WTC11 (cell line): ENCODE results near the gene GPATCH2.

ENCODE experiments used
- CTCF ChIP-seq: fragments of 200-600 bp; IDR thresholded peaks from 2 replicates; pipeline ENCODE4 v1.8.0; 2022; ENCODE audit warnings: antibody characterized with exemption
- E2F1 ChIP-seq: sonication (generic); formaldehyde crosslinking; IDR thresholded peaks from 2 replicates; pipeline ENCODE4 v1.8.0; 2022; ENCODE audit warnings: mild to moderate bottlenecking, missing genetic modification reagents
- HMGXB4 ChIP-seq: sonication (generic); formaldehyde crosslinking; IDR thresholded peaks from 2 replicates; pipeline ENCODE4 v1.8.1; 2023; ENCODE audit warnings: mild to moderate bottlenecking, moderate library complexity, missing genetic modification reagents
- NFE2L1 ChIP-seq: sonication (generic); formaldehyde crosslinking; IDR thresholded peaks from 2 replicates; pipeline ENCODE4 v1.8.1; 2023; ENCODE audit warnings: missing genetic modification reagents
- ZBTB43 ChIP-seq: sonication (generic); formaldehyde crosslinking; IDR thresholded peaks from 2 replicates; pipeline ENCODE4 v1.8.1; 2023; ENCODE audit warnings: mild to moderate bottlenecking, missing genetic modification reagents
- ZNF416 ChIP-seq: fragments of 250-450 bp; sonication (Bioruptor Pico); IDR thresholded peaks from 2 replicates; pipeline ENCODE4 v1.9.0; 2021; ENCODE audit warnings: mild to moderate bottlenecking, inconsistent platforms

- TF ChIP-seq CTCF (no peak), ZNF416 (no peak), E2F1 (CRISPR knock-in tag) (no peak), ZBTB43 (CRISPR knock-in tag) (no peak), NFE2L1 (CRISPR knock-in tag) (no peak), HMGXB4 (CRISPR knock-in tag) (no peak)
Observed at GRCh38 chr1:217462159-217462558, 168.7 kb downstream of the GPATCH2 start.
